ENCODE results near the gene GIGYF2.

DNA sequence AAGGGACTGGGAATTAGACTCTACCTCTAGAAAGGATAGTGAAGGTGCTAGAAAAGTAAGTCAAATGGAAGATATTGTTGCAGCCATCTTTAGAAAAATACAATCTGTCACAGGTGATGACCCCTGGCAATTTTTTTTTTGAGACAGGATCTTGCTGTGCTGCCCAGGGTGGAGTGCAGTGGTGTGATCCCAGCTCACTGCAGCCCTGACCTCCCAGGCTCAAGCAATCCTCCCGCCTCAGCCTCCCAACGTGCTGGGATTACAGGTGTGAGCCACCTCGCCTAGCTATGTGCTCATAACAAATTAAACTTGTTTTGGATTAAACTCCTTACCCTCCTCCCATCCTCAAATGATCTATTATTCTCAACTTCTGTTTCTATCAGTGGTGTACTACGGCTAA is 3.8 kb upstream of the GIGYF2 start:
- no peak for TF ChIP-seq POLR2A (IDR thresholded peaks at IDR 0.05)
- TF ChIP-seq POLR2AphosphoS5 (IDR thresholded peaks at IDR 0.05): no peak
